MM.1S (cell line): ENCODE data around the gene ZSWIM4.

Experiments
- DNase-seq: peaks from one replicate; pipeline ENCODE4 v3.0.0-alpha.2; 2015
- H2AFZ ChIP-seq: fragments of 300-600 bp; sonication (generic); 2 replicates; pipeline ENCODE4 v1.6.0; 2016; ENCODE audit warnings: antibody characterized with exemption, low read length
- H3F3A ChIP-seq: fragments of 300-600 bp; sonication (generic); 2 replicates; pipeline ENCODE4 v1.6.1; 2016; ENCODE audit warnings: mild to moderate bottlenecking, antibody characterized with exemption, low read length, moderate library complexity, mixed read lengths; ENCODE audit not compliant: insufficient read depth
- H3K27ac ChIP-seq: fragments of 300-600 bp; sonication (generic); 2 replicates; pipeline ENCODE4 v1.5.1; 2016; ENCODE audit warnings: mild to moderate bottlenecking, low read length
- H3K27me3 ChIP-seq: fragments of 300-600 bp; sonication (generic); replicated peaks from 2 replicates; pipeline ENCODE4 v1.6.0; 2016; ENCODE audit warnings: low read length; ENCODE audit not compliant: insufficient read depth
- H3K36me3 ChIP-seq: fragments of 300-600 bp; sonication (generic); replicated peaks from 2 replicates; pipeline ENCODE4 v1.6.1; 2016; ENCODE audit warnings: mild to moderate bottlenecking, low read length, mixed read lengths; ENCODE audit not compliant: insufficient read depth
- H3K4me1 ChIP-seq: fragments of 300-600 bp; sonication (generic); 2 replicates; pipeline ENCODE4 v1.6.1; 2016; ENCODE audit warnings: low read length, mixed read lengths
- H3K4me2 ChIP-seq: fragments of 300-600 bp; sonication (generic); 2 replicates; pipeline ENCODE4 v1.6.0; 2016; ENCODE audit warnings: low read depth, low read length
- H3K4me3 ChIP-seq: fragments of 300-600 bp; sonication (generic); 2 replicates; pipeline ENCODE4 v1.5.1; 2016; ENCODE audit warnings: low read length, mixed read lengths
- H3K79me2 ChIP-seq: fragments of 300-600 bp; sonication (generic); 2 replicates; pipeline ENCODE4 v1.6.1; 2016; ENCODE audit warnings: mixed run types, low read length, mixed read lengths
- H3K9ac ChIP-seq: fragments of 300-600 bp; sonication (generic); 2 replicates; pipeline ENCODE4 v1.6.1; 2016; ENCODE audit warnings: low read length, mixed read lengths
- H3K9me2 ChIP-seq: fragments of 300-600 bp; sonication (generic); replicated peaks from 2 replicates; pipeline ENCODE4 v1.6.1; 2016; ENCODE audit warnings: mild to moderate bottlenecking, low read length, mixed read lengths; ENCODE audit not compliant: insufficient read depth
- H3K9me3 ChIP-seq: fragments of 300-600 bp; sonication (generic); replicated peaks from 2 replicates; pipeline ENCODE4 v1.6.1; 2016; ENCODE audit warnings: mild to moderate bottlenecking, low read length, mixed read lengths; ENCODE audit not compliant: insufficient read depth
- H4K20me1 ChIP-seq: fragments of 300-600 bp; sonication (generic); 2 replicates; pipeline ENCODE4 v1.6.1; 2016; ENCODE audit warnings: mild to moderate bottlenecking, low read length, moderate library complexity, mixed read lengths; ENCODE audit not compliant: insufficient read depth
- CTCF ChIP-seq: fragments of 300-600 bp; sonication (generic); IDR thresholded peaks from 2 replicates; pipeline ENCODE4 v1.5.1; 2016; ENCODE audit warnings: antibody characterized with exemption, low read length, mixed read lengths
- EZH2 ChIP-seq: fragments of 300-600 bp; sonication (generic); optimal IDR thresholded peaks from 2 replicates; pipeline ENCODE3; 2017; ENCODE audit warnings: low read depth, mild to moderate bottlenecking, antibody characterized with exemption, low read length, mixed read lengths
- EZH2phosphoT487 ChIP-seq: fragments of 300-600 bp; sonication (generic); IDR thresholded peaks from 2 replicates; pipeline ENCODE4 v1.6.1; 2018; ENCODE audit warnings: antibody characterized with exemption, low read length

Gene ZSWIM4

GRCh38 chr19:13881251-13881691, 86.0 kb downstream of the ZSWIM4 start:
- TF ChIP-seq EZH2 (no peak), EZH2phosphoT487 (no peak), CTCF (peak; percentile 15; the same call in 1 of the 2 replicates)
- H3K4me2 ChIP-seq, result peak overlapping the region; percentile 98; the same call in 1 of the 2 replicates
- H3K79me2 ChIP-seq, result no peaks in the 10 kb centered on the region
- H3K4me3 ChIP-seq, result no peak overlapping the region
- peak overlapping the region; percentile 88 for H2AFZ ChIP-seq
- no peaks in the 10 kb centered on the region for H3K9me2 ChIP-seq
- H3K4me1 ChIP-seq, result peaks cover 33% of the 10 kb centered on the region
- peaks cover 20% of the 10 kb centered on the region for H3K27me3 ChIP-seq
- no peaks in the 10 kb centered on the region for H3K9me3 ChIP-seq
- H4K20me1 ChIP-seq, result no peaks in the 10 kb centered on the region
- DNase-seq, result peak; percentile 48
- no peaks in the 10 kb centered on the region for H3K36me3 ChIP-seq
- peak overlapping the region; percentile 19; the same call in 1 of the 2 replicates for H3K9ac ChIP-seq
- peak overlapping the region; percentile 37; the same call in 1 of the 2 replicates for H3K27ac ChIP-seq
- no peaks in the 10 kb centered on the region for H3F3A ChIP-seq
